HepG2 (cell line): ENCODE results near the gene NDUFB8. TPM values are rescaled to one million over a fixed set of nuclear protein-coding genes. Genes with fewer than 3 reads are reported as not detected.
"Not testable (repeated sequence)": the region's sequence is repeated elsewhere in the genome, so short reads cannot be mapped to it uniquely, and the experiment has no call there.

Experiments used
- ATAC-seq: fragments of 200-7000 bp; cut with Tn5 transposase; 3 replicates; pipeline ENCODE4 v1.9.1; 2020; ENCODE audit warnings: mild to moderate bottlenecking, moderate library complexity
- BruUV-seq: library from RNA; stranded (reverse); fragments of 400-500 nt; replicated peaks from 2 replicates; lab custom pipeline; 2021; lab: Mats Ljungman, UMichigan
- CTCF ChIA-PET: fragments of 300-600 bp; formaldehyde crosslinking; extraction: SDS; loops from one replicate; lab custom pipeline; 2021; ENCODE audit warnings: low total read pairs, inconsistent platforms, low intra/inter-chr PET ratio; lab: Yijun Ruan, JAX
- POLR2A ChIA-PET: fragments of 350-600 bp; sonication (Branson Sonifier 250); formaldehyde crosslinking; loops from one replicate; lab custom pipeline; 2020; ENCODE audit warnings: antibody characterized with exemption, inconsistent platforms; lab: Yijun Ruan, JAX
- DNase-seq: peaks from one replicate; pipeline ENCODE4 v3.0.0-alpha.2; 2015; ENCODE audit warnings: low spot score
- FAIRE-seq: peaks from 3 replicates; lab custom pipeline; 2011; peaks lifted over from hg19 to GRCh38; lab: Jason Lieb, UNC
- H2AFZ ChIP-seq: one replicate; pipeline ENCODE4 v1.6.1; 2011; ENCODE audit warnings: low read length, inconsistent platforms
- H3K27ac ChIP-seq: fragments of 300-600 bp; 3 replicates; pipeline ENCODE4 v1.8.0; 2011; ENCODE audit warnings: mixed run types, mild to moderate bottlenecking, mixed read lengths, low read length, inconsistent platforms; ENCODE audit not compliant: insufficient read depth; ENCODE audit errors: extremely low read length
- H3K27me3 ChIP-seq, 2 experiments: fragments of 200-600 bp in 1 of 2; 2 replicates in 1 of 2; 3 replicates in 1 of 2; pipeline versions ENCODE4 v1.6.0 to v1.8.0; 2011; ENCODE audit warnings: low read length in 2 of 2, mild to moderate bottlenecking in 2 of 2, moderate library complexity in 2 of 2, inconsistent platforms in 1 of 2; ENCODE audit not compliant: insufficient read depth in 2 of 2, control insufficient read depth in 1 of 2
- H3K36me3 ChIP-seq, 2 experiments: fragments of 200-600 bp in 1 of 2; replicated peaks in 1 of 2; 2 replicates in 1 of 2; 3 replicates in 1 of 2; pipeline versions ENCODE4 v1.5.1 to v1.8.0; 2011; ENCODE audit warnings: low read length in 2 of 2, inconsistent platforms in 1 of 2; ENCODE audit not compliant: insufficient read depth in 2 of 2, control insufficient read depth in 1 of 2
- H3K4me1 ChIP-seq: 2 replicates; pipeline ENCODE4 v1.5.1; 2012; ENCODE audit warnings: low read length, inconsistent platforms; ENCODE audit not compliant: insufficient read depth
- H3K4me2 ChIP-seq: 2 replicates; pipeline ENCODE4 v1.6.0; 2011; ENCODE audit warnings: low read depth, low read length, inconsistent platforms
- H3K4me3 ChIP-seq, 3 experiments: fragments of 200-600 bp in 1 of 3; sonication (generic), shearing (Covaris generic) in 1 of 3; replicated peaks in 1 of 3; 2 replicates each; pipeline ENCODE4 v1.5.1; 2011 to 2016; ENCODE audit warnings: low read length in 3 of 3, inconsistent platforms in 2 of 3, low read depth in 2 of 3, mild to moderate bottlenecking in 2 of 3, control low read depth in 1 of 3, mixed read lengths in 1 of 3; ENCODE audit not compliant: insufficient read depth in 1 of 3
- H3K79me2 ChIP-seq: one replicate; pipeline ENCODE4 v1.6.1; 2011; ENCODE audit warnings: low read length, inconsistent platforms; ENCODE audit not compliant: insufficient read depth
- H3K9ac ChIP-seq: 2 replicates; pipeline ENCODE4 v1.6.0; 2011; ENCODE audit warnings: mild to moderate bottlenecking, low read depth, low read length, inconsistent platforms; ENCODE audit not compliant: insufficient read depth
- H3K9me3 ChIP-seq: 2 replicates; pipeline ENCODE4 v1.5.1; 2012; ENCODE audit warnings: mild to moderate bottlenecking, low read length
- H4K20me1 ChIP-seq: 2 replicates; pipeline ENCODE4 v1.6.0; 2011; ENCODE audit warnings: inconsistent platforms, mild to moderate bottlenecking, low read length, moderate library complexity; ENCODE audit not compliant: insufficient read depth
- BRCA1 ChIP-seq: sonication (generic); formaldehyde crosslinking; IDR thresholded peaks from 2 replicates; pipeline ENCODE4 v1.4.0; 2020; ENCODE audit warnings: missing genetic modification reagents
- PHB2 ChIP-seq: fragments of 450-650 bp; IDR thresholded peaks from 2 replicates; pipeline ENCODE4 v1.6.1; 2018; ENCODE audit not compliant: partially characterized antibody
- REPIN1 ChIP-seq: sonication (generic); formaldehyde crosslinking; IDR thresholded peaks from 2 replicates; pipeline ENCODE4 v1.8.0; 2022; ENCODE audit warnings: missing genetic modification reagents, low read depth, mild to moderate bottlenecking, borderline replicate concordance
- SKI ChIP-seq: fragments of 450-650 bp; IDR thresholded peaks from one replicate; pipeline ENCODE4 v1.6.1; 2018; ENCODE audit warnings: mild to moderate bottlenecking; ENCODE audit not compliant: partially characterized antibody
- ZBTB7B ChIP-seq: sonication (generic); formaldehyde crosslinking; IDR thresholded peaks from 2 replicates; pipeline ENCODE4 v1.4.0; 2020; ENCODE audit warnings: missing genetic modification reagents
- ZFP36 ChIP-seq: fragments of 150-350 bp; IDR thresholded peaks from 2 replicates; pipeline ENCODE4 v1.6.1; 2018; ENCODE audit warnings: borderline replicate concordance, low read length, low read depth; ENCODE audit not compliant: partially characterized antibody
- ZNF574 ChIP-seq: sonication (generic); formaldehyde crosslinking; IDR thresholded peaks from 2 replicates; pipeline ENCODE4 v1.4.0; 2020; ENCODE audit warnings: missing genetic modification reagents
- ZSCAN22 ChIP-seq: sonication (generic); formaldehyde crosslinking; IDR thresholded peaks from 2 replicates; pipeline ENCODE4 v1.4.0; 2020; ENCODE audit warnings: mild to moderate bottlenecking, missing genetic modification reagents
- WGBS: methylation state at CpG from one replicate; pipeline ENCODE4 v1.1.6; 2017; ENCODE audit warnings: low lambda C conversion rate; 5-methylcytosine and 5-hydroxymethylcytosine counted together
- in situ Hi-C: cut with HindIII; loops from 2 replicates; pipeline ENCODE4 v1.10.0; 2017; ENCODE audit warnings: low pct_unique_long_range_greater_than_20kb; ENCODE audit not compliant: extremely low pct_ligation_motif_present
- intact Hi-C: fragments of 100-400 bp; cut with micrococcal nuclease; formaldehyde crosslinking; loops from one replicate; pipeline ENCODE4 v1.10.0; 2022; ENCODE audit not compliant: unreplicated experiment
- polyA plus RNA-seq, 8 experiments: library from polyadenylated mRNA; depleted of rRNA in 3 of 8; stranded (reverse) in 7 of 8; unstranded in 1 of 8; fragments of >200 nt; fragmentation: Illumina TruSeq in 4 of 8; extraction: Trizol in 4 of 8; gene quantifications; 2 replicates each; pipeline versions ENCODE4 v1.2.1 to v1.2.3, GENCODE V29; 2011 to 2016; ENCODE audit warnings: low read depth in 4 of 8, missing spikeins in 1 of 8, mixed read lengths in 1 of 8; ENCODE audit not compliant: insufficient read depth in 1 of 8
- total RNA-seq, 5 experiments: library from RNA; depleted of rRNA; stranded (reverse); fragments of >200 nt; fragmentation: Illumina TruSeq; extraction: Trizol; gene quantifications; 2 replicates each; pipeline ENCODE4 v1.2.3, GENCODE V29; 2016; ENCODE audit warnings: low read depth in 1 of 5

The NDUFB8 gene
- total and polyA plus RNA-seq, 2 of the 13 experiments (the other 11 are each of a cell fraction or from before 2014, with no cell fraction given) = 210 to 216 TPM

- Histone ChIP-seq H3K4me3 (no peak overlapping the region), H4K20me1 (no peaks in the 10 kb centered on the region), H3K27me3 (peaks cover 2 to 38% of the 10 kb centered on the region in 2 experiments; a peak in 4 of 5 replicates), H3K4me2 (no peak overlapping the region), H3K27ac (no peak overlapping the region), H3K36me3 (no peaks in the 10 kb centered on the region), H2AFZ (no peak overlapping the region), H3K9ac (no peak overlapping the region), H3K79me2 (no peaks in the 10 kb centered on the region), H3K4me1 (peaks cover 4% of the 10 kb centered on the region), H3K9me3 (no peaks in the 10 kb centered on the region)
- BruUV-seq = no TSS peak
- DNase-seq (no peak), FAIRE-seq (no peak), ATAC-seq (no peak)
- ChIA-PET POLR2A (no interaction called here), CTCF (no interaction called here)
- in situ Hi-C loops = no loop called here
- TF ChIP-seq PHB2 = no peak
- no peak for TF ChIP-seq ZFP36
- no peak for TF ChIP-seq SKI
- no peak for TF ChIP-seq ZSCAN22 (CRISPR knock-in tag)
- TF ChIP-seq BRCA1 = no peak
- TF ChIP-seq REPIN1 (CRISPR knock-in tag) = no peak
- TF ChIP-seq ZNF574 (CRISPR knock-in tag) = no peak
- TF ChIP-seq ZBTB7B = no peak
- intact Hi-C loops = no loop called here
- WGBS = 37% methylated on average over 8 of the region's 8 CpGs
Observed at GRCh38 chr10:100575585-100576281, 46.1 kb upstream of the NDUFB8 start.

- H3K4me3 ChIP-seq, H3K27ac ChIP-seq, FAIRE-seq, POLR2A ChIA-PET, CTCF ChIA-PET, H4K20me1 ChIP-seq, BruUV-seq, in situ Hi-C loops, H3K36me3 ChIP-seq, ATAC-seq, H2AFZ ChIP-seq, intact Hi-C loops, H3K4me2 ChIP-seq, H3K79me2 ChIP-seq, H3K4me1 ChIP-seq, H3K9ac ChIP-seq, H3K9me3 ChIP-seq, DNase-seq: not testable (repeated sequence)
- whole genome bisulfite sequencing = 19% methylated on average over 7 of the region's 7 CpGs
- H3K27me3 ChIP-seq = peaks cover 2 to 43% of the 10 kb centered on the region in 2 experiments; a peak in 4 of 5 replicates
Observed at GRCh38 chr10:100575146-100575545, 45.5 kb upstream of the NDUFB8 start.
